Subcutaneous abdominal adipose tissue (tissue), 5 donors: ENCODE data around the gene KCTD1.
A peak's percentile ranks its signal among the peaks of the same experiment; 100 is the strongest.

Source experiments
- H3K27ac ChIP-seq: one replicate; pipeline ENCODE4 v1.7.0; 2013; ENCODE audit warnings: low read depth, mild to moderate bottlenecking, inconsistent platforms, low read length, moderate library complexity
- H3K27me3 ChIP-seq, 5 donors: one replicate each; pipeline ENCODE4 v1.7.0; 2013; ENCODE audit warnings: low read length in 5 of 5, inconsistent platforms in 1 of 5; ENCODE audit not compliant: control insufficient read depth in 5 of 5, insufficient read depth in 4 of 5
- H3K36me3 ChIP-seq, 5 donors: one replicate each; pipeline ENCODE4 v1.7.0; 2013; ENCODE audit warnings: low read length in 5 of 5; ENCODE audit not compliant: control insufficient read depth in 5 of 5, insufficient read depth in 5 of 5
- H3K4me1 ChIP-seq, 5 donors: one replicate each; pipeline ENCODE4 v1.7.0; 2013; ENCODE audit warnings: low read length in 5 of 5, mild to moderate bottlenecking in 3 of 5, moderate library complexity in 1 of 5; ENCODE audit not compliant: control insufficient read depth in 5 of 5, insufficient read depth in 5 of 5
- H3K4me3 ChIP-seq, 5 donors: one replicate each; pipeline ENCODE4 v1.7.0; 2013; ENCODE audit warnings: low read length in 5 of 5, low read depth in 1 of 5
- H3K9ac ChIP-seq, 5 donors: one replicate each; pipeline ENCODE4 v1.7.0; 2013; ENCODE audit warnings: low read length in 5 of 5, mild to moderate bottlenecking in 4 of 5, moderate library complexity in 3 of 5
- H3K9me3 ChIP-seq, 5 donors: one replicate each; pipeline ENCODE4 v1.7.0; 2013; ENCODE audit warnings: low read length in 5 of 5; ENCODE audit not compliant: control insufficient read depth in 5 of 5
- donor health status: healthy.
- donor health status: healthy.
- donor health status: healthy.
- donor health status: healthy.
- donor health status: healthy.

Gene KCTD1

DNA sequence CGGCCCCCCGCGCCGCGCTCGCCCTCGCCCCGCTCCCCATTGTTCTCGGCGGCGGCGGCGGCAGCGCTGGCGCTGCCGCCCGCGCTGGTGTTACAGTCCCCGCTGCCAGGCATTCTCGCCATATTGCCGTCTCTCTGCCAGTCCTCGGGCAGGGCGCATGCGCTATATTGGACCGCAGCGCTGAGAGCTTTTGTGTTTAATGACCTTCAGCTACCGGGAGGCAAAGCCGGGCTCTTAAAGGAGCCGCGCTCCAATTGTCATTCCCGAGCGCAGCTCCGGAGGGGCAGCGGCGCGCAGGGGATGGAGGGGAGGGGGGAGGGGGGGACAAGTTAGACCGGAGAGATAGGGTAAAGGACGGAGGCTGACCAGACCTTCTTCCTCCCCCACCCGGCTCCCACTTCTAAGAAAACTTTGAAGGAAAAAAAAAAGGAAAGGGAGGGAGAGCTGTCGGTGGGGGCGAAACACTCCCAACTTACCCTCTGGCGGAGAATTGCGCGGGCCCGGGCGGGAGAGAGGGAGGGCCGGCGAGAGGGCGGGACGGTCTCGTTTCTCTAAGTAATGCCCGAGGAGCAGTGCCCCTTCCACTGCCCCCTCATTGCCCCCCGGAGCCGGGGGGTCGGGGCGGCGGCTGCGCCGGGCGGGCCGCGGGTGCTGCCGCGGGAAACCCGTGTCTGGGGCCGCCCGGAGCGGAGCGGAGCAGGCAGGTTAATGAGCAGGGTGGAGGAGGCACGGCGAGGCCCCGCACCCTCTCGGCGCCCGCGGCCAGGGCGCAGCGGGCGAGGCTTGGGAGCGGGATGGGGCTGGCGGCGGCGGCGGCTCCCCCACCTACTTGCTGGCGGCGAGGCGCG, at the start of gene KCTD1:
Gene KCTD1, minus strand, starts transcription at position 139 of the 848 bp plus-strand sequence. Its CDS starts 17 bp downstream, at position 122.
- peaks cover 0 to 50% (median 46%) of the 10 kb centered on the region in 5 donors for H3K4me1 ChIP-seq

DNA sequence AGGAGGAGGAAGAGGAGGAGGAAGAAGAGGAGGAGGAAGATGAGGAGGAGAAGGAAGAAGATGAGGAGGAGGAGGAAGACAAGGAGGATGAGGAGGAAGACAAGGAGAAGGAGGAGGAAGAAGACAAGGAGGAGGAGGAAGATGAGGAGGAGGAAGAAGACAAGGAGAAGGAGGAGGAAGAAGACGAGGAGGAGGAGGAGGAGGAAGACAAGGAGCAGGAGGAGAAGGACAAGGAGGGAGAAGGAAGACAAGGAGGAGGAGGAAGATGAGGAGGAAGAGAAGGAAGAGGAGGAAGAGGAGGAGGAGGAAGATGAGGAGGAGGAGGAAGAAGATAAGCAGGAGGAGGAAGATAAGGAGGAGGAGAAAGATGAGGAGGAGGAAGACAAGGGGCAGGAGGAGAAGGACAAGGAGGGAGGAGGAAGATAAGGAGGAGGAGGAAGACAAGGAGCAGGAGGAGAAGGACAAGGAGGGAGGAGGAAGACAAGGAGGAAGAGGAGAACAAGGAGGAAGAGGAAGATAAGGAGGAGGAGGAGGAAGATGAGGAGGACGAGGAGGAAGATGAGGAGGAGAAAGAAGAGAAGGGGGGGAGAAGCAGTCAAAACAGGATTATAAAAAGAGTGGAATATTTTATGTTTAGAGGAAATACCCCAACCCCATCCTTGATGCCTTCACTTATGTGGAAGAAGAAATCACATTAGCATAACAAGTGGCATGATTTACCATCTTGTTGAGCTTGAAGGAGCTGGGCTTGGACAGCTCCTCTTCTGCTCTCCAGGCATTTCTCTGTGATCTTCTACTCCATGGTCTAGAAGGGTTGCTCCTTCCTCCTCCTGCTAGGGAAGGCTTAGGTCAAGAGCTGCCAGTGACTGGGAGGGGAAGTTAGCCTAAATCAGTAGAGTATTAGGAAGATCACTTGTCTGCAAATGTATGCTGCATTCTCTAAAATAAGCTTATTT, 45.3 kb upstream of the KCTD1 start:
- Histone ChIP-seq H3K4me1 (no peaks in the 10 kb centered on the region), H3K9me3 (peaks cover 0 to 6% (median 0%) of the 10 kb centered on the region in 5 donors), H3K9ac (no peak overlapping the region), H3K4me3 (no peak overlapping the region), H3K27ac (no peak overlapping the region), H3K36me3 (no peaks in the 10 kb centered on the region), H3K27me3 (no peaks in the 10 kb centered on the region)

More for the DNA sequence above, at the start of gene KCTD1:
- Histone ChIP-seq H3K27me3 (peaks cover 0 to 9% (median 2%) of the 10 kb centered on the region in 5 donors), H3K4me3 (peak within 1 kb of the TSS; percentile 79 to 88 (median 83)), H3K9ac (peak within 1 kb of the TSS in 4 of 5 donors; percentile 2 to 58 (median 39)), H3K9me3 (no peaks in the 10 kb centered on the region), H3K36me3 (no peaks in the 10 kb centered on the region), H3K27ac (no peak within 1 kb of the TSS)

DNA sequence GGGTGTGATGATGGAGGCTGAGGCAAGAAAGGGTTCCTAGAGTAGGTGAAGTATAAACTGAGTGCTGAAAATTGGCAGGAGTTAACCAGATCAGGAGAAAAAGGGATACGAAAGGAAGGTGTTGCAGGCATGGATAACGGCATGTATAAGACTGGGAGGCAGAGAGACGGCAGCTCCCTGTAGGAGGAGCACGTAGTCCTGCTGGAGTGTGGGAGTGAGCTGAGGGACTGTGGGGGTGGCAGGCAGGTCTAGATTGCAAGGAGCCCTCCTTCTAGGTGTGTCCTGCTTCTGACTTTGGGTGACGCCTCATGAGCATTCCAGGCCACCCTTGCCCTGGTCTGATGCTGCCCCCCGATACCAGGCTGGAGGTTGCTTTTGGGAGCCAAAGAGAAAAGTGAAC, 36.4 kb upstream of the KCTD1 start:
- Histone ChIP-seq H3K36me3 (no peaks in the 10 kb centered on the region), H3K9ac (no peak overlapping the region), H3K27ac (no peak overlapping the region), H3K9me3 (no peaks in the 10 kb centered on the region), H3K27me3 (peaks cover 0 to 9% (median 3%) of the 10 kb centered on the region in 5 donors), H3K4me3 (no peak overlapping the region), H3K4me1 (no peaks in the 10 kb centered on the region)

DNA sequence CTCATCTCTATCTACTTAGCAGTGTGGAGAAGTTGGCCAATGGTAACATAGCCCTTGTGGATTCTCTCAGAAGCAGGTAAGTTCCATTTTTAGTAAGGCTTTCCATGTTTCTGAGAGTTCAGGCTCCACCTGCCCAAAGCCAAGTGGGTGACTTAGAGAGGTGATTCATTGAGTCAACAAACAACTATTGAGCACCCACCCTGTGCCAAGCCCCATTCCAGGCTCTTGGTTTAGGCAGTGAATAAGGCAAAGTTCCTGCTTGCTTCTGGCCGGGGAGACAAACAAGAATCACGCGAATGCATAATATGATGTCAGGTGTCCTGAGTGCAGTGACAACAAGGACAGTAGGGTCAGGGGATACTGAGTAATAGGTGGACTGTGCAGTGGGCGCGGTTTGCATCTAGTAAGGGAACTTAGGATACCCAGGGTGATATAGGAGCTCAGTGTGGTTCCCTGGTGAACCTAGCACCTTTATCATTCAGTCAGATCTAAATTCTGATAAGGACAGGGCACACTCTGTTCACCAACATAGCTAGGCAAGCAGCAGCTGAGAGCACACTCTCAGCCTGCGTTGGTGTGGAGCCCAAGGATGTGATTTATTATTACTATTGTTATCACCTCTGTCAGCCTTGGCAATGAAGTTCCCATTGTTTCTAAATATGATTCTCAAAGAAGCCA, 31.7 kb upstream of the KCTD1 start:
- no peak overlapping the region for H3K27ac ChIP-seq
- no peaks in the 10 kb centered on the region for H3K36me3 ChIP-seq
- no peak overlapping the region for H3K4me3 ChIP-seq
- peaks cover 0 to 11% (median 3%) of the 10 kb centered on the region in 5 donors for H3K27me3 ChIP-seq
- H3K4me1 ChIP-seq = peaks cover 0 to 10% (median 8%) of the 10 kb centered on the region in 5 donors
- no peaks in the 10 kb centered on the region for H3K9me3 ChIP-seq
- H3K9ac ChIP-seq = no peak overlapping the region

DNA sequence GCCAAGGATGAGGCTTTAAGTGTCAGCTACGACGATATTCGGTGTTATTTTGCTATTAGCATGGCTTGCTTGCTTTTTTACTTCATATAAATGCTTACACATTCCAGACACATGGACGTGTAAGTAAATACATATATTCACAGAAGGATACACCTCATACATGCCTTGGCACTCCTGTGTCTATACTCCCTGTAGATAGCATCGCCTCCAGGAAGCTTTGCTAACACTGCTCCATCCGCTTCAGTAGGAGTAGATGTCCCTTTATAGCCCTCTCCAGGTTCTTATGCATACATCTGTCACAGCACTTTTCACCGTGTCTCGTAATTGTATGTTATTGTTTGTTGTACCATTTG, 27.5 kb upstream of the KCTD1 start:
- Histone ChIP-seq H3K27ac (no peak overlapping the region), H3K9me3 (no peaks in the 10 kb centered on the region), H3K4me3 (peak overlapping the region in 4 of 5 donors; percentile 58 to 68 (median 64)), H3K27me3 (peaks cover 0 to 10% (median 6%) of the 10 kb centered on the region in 5 donors), H3K4me1 (peaks cover 0 to 13% (median 12%) of the 10 kb centered on the region in 5 donors), H3K9ac (no peak overlapping the region), H3K36me3 (no peaks in the 10 kb centered on the region)

DNA sequence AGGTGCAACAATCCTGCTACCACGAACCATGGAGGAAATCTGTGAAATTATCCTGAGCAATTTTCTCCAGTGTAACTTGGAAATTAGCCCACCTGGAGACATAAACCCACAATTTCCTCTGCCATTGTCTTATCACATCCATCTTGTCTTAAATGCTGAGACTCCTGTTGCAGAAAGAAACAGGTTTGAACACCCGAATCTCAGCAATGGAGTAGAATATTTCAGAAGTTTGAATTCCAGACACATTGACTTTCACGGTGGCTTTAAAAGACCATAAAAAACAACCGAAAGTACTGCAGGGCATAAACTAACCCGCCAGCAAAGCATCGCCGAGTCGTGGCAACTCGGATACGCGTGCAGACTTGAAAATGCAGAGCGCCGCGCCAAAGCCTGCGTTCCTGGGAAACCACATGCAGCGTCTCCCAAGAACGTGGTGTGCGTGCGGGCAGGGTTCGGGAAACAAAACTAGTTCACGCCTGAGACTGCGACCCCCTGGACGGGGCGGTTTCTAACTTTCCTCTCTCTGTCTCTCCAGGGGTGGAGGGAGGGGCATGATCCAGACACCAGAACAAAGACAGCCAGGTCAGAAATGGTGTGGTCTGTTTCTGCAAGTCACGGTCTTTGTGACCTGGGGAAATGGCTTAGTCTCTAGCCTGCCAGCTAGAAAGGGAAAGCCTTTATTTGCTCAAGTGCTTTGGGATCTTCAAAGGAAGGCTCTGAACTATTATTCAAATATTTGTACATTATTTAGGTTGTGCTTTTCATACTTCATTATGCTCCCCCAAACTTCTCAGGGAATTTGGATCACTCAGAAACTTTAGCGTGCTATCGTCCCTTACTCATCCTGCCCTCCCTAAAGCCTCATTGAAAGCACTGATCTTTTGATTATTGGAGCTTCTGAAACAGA, 26.9 kb upstream of the KCTD1 start:
- peaks cover 0 to 13% (median 12%) of the 10 kb centered on the region in 5 donors for H3K4me1 ChIP-seq
- no peaks in the 10 kb centered on the region for H3K36me3 ChIP-seq
- H3K9me3 ChIP-seq = no peaks in the 10 kb centered on the region
- H3K4me3 ChIP-seq = peak overlapping the region; percentile 58 to 68 (median 67)
- peak overlapping the region in 2 of 5 donors; percentile 40 to 66 for H3K9ac ChIP-seq
- H3K27ac ChIP-seq = no peak overlapping the region
- H3K27me3 ChIP-seq = peaks cover 0 to 8% (median 6%) of the 10 kb centered on the region in 5 donors

DNA sequence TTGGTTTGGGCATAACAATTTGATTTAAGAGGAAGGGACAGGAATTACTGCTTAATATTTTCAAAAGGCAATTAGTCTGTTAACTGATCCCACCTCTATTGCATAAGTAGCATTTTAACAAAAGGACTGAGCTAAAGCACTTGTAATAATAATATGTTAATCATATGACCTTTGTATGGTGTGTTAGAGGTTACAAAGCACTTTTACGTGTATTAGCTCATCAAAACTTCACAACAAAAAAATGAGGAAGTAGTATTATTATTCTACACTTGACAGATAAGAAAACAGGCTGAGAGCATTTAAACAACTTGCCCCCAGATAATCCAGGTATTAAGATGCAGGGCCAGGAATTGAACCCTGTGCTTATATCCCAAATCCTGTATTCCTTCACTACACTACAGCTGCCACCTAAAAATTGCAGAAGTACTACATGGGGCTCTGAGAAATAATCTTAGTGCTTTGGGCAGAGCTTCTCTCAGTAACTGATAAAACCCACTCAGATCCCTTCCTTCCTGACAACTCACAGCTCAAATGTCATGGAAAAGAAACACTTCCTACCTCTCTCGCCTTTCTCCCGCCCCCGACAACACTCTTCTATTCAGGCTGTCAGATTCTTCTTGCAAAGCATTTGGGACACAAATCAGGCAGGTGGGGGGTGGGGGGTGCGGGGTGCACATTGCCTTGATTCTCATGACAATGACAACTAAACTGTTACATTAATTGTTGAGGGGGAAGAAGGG, 20.7 kb upstream of the KCTD1 start:
- H3K9me3 ChIP-seq = no peaks in the 10 kb centered on the region
- no peaks in the 10 kb centered on the region for H3K4me1 ChIP-seq
- H3K27me3 ChIP-seq = no peaks in the 10 kb centered on the region
- no peaks in the 10 kb centered on the region for H3K36me3 ChIP-seq
- H3K4me3 ChIP-seq = no peak overlapping the region
- H3K27ac ChIP-seq = no peak overlapping the region
- H3K9ac ChIP-seq = no peak overlapping the region

DNA sequence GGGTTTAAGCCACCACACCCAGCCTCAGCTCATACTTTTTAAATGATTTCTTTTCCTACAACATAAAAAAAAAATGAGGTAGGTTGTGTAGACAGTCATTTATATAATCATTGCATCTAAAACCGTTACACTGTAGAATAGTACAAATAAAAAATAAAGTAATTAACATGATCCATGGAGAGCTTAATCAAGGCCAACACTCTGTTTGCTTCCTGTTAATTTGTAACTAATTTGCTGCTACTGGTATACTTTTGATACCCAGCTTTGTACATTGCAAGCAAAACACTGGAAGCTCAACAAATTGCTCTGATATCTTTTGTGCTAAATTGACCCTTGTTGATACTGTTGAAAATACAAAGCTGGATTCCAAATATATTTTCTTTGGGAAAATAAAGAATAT, 20.2 kb upstream of the KCTD1 start:
- H3K36me3 ChIP-seq = no peaks in the 10 kb centered on the region
- H3K4me1 ChIP-seq = no peaks in the 10 kb centered on the region
- H3K4me3 ChIP-seq = no peak overlapping the region
- H3K27me3 ChIP-seq = no peaks in the 10 kb centered on the region
- no peak overlapping the region for H3K27ac ChIP-seq
- H3K9me3 ChIP-seq = no peaks in the 10 kb centered on the region
- no peak overlapping the region for H3K9ac ChIP-seq
